Ammon's horn (tissue), 1 donor: ENCODE results near the gene C9orf50.
A peak's percentile ranks its signal among the peaks of the same experiment; 100 is the strongest.
"Not testable (repeated sequence)": the region's sequence is repeated elsewhere in the genome, so short reads cannot be mapped to it uniquely, and the experiment has no call there.

Experiments used
- DNase-seq: peaks from one replicate; pipeline ENCODE4 v3.0.0-alpha.2; 2016; ENCODE audit warnings: low spot score

Gene C9orf50

DNA sequence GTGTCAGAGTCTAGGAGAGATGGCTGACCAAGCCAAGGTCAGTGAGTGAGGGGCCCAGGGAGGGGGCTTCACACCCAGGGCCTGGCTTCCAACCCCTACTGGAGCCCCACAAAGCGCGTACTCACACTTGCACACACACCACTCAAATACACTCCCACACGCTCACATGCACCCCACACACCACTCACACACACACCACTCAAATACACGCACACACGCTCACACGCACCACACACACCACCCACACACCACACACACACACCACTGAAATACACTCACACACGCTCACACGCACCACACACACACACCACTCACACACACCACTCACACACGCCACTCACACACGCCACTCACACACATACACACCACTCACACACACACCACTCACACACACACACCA, 26.7 kb upstream of the C9orf50 start:
- DNase-seq: no peak

DNA sequence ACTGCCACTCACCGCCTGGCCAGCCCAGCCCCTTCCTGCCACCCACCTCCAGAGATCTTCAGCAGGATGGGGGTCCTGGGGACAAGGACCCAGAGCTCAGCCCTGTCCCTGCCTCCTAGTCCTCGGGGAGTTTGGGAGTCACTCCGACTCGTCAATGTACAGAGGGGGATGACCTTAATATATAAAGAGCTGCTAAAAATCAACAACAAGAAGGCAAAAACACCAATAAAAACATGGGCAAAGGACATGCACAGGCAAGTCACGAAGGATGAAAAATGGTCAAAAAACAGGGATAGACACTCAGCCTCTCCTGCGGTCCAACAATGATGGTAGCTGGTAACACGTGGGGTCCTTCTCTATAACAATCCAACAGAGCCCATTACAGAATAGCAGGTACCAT, 25.8 kb upstream of the C9orf50 start:
- DNase-seq: no peak

DNA sequence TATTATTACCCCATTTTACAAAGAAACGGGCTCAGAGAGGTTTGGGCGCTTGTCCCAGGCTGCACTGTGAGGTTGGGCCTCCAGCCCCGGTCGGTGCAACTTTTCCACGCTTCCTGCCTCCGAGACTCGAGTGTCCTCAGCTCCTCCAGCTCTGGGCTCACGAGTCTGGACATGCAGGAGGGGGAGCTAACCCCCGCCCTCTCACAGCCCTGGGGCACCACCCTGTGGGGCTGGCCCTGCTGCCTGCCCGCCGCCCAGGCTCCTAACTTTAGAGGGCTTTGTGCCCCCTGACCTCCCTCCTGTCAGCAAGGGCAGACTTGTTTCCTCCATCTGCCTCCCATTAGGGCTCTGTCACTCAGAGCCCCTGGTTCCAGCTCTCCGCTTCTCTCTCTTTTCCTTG, 25.4 kb upstream of the C9orf50 start:
- no peak for DNase-seq

DNA sequence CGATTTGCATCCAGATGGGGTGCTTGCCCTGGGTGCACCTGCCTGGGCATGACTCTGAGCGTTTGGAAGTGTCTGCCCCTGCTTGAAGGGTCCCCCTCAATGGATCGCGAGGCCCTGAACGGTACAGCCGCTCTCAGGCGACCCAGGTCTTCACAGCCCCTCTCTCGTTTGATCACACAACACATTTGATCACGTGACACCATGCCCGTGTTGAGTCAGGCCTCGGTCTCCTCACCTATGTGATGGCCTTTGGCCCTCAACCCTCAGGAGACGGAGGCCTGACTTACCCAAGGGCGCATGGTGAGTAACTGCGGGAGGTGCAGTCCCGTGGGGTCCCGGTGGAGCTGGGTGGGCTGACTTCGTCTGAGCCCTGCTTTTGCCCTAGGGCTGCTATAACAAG, 24.0 kb upstream of the C9orf50 start:
- no peak for DNase-seq

DNA sequence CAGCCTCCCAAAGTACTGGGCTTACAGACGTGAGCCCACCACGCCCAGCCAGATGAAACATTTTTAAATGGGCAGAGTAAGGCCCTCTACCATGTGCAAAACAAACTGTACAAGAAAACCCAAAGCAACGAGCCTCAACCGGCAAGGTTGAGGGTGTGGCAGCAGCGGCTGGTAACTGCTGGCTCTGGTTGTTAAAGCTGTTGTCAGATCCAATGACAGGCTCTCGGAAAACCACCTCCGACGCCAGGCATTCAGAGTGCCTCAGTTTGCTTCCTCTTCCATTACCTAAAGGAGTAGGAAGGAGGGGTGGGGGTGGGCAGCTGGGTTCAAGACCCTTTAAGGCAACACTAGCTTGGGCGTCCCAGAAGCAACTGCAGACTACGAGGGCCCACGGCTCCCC, 23.5 kb upstream of the C9orf50 start:
- DNase-seq: no peak

DNA sequence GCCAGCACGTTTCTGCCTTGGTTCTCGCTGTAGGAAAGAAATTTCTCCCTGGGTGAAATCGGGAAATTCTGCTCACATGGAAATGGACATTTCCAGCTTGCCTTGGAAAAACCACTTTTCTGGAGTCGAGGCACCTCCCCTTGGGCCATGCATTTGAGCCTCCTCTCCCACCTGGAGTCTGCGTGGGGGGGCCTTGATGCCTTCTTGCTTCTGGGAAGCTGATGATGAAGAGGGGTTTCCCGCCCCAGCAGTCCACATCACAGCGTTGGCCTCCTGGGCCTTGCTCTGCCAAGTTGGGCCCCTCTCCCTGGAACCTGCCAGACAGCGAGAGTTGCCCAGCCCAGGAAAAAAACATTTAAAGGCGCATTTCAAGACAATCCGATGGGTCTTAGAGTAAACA, 22.8 kb upstream of the C9orf50 start:
- DNase-seq: no peak

DNA sequence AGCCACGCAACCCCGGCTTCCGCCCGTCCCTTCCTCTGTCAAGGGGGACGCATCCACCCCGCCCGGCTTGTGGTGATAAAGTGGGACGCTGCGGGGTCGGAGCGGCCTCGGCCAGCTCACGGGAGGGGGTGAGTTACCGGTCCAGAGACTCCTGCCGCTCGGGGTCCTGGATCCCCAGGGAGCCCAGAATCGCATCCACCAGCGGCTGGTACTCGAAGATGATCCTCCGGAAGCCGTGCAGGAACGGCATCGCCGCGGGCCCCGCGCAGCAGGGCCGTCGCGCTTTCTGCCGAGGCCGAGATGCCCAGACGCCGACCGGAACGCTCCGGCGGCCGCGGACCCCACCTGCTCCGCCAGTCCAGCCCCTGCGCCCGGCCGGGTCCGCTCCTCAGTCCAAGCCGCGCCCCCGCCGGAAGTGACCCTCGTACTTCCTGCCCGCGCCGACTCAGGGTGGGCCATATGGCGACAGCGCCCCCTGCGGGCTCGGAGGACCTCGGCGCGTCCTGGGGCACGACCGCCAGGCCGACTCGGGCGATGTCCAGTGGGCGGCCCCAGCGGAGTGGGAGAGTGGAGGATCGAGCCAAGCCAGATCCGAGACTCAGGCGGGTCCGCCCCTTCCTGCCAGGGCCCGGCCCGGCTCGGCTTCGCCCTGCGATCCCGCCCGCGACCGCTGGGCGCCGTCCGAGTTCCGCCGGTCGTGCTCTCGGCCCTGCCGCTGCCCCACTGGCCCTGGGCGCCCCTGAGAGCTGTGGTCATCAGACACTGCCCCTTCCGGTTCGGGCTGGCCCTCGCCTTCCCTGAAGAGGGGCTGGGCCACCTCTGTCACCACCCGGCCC, 21.1 kb upstream of the C9orf50 start, which contains the start of gene ASB6:
TSS of gene ASB6 (minus strand) at position 402 of the 836 bp plus-strand sequence. CDS start at position 250, 152 bp downstream.
- peak; percentile 95 for DNase-seq

DNA sequence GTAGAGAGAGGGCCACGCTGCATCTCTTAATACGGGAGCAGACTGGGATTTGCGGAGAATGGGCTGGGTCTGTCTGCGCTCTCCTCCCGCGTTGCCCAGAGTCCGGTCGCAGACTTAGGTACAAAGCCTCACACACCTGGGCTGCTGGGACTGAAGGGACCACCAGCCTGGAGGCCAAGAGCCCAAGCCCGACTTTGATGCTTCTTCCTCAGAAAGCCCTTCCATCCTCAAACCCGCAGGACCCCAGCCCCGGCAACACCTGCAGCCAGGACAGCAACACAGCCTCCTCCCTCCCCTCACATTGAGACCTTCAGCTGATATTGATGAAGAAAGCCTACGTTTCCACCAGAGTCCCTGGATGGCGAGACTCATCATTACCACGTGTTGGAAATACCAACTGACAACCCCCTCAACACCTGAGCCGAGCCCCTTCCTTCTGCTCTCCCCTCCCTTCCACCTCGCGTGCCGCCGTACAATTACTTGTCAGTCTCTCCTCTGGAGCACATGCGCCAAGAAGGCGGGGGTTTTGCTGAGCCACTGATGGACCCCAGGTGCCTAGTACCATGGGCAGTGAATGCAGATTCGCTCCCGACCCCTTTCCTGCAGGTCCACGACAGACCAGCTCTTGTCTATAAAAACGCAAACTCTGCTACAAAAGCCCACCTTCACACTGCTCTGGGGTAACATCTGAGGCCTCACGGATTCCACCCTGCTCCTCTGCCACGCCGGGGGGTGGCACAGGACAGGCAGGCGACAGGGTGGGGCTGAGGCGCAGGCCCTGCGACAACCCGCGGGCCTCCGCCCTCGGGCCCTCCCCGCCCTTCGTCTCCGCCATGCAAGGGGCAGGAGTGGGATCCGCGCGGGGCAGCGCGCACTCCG, 20.2 kb upstream of the C9orf50 start:
- DNase-seq: no peak

DNA sequence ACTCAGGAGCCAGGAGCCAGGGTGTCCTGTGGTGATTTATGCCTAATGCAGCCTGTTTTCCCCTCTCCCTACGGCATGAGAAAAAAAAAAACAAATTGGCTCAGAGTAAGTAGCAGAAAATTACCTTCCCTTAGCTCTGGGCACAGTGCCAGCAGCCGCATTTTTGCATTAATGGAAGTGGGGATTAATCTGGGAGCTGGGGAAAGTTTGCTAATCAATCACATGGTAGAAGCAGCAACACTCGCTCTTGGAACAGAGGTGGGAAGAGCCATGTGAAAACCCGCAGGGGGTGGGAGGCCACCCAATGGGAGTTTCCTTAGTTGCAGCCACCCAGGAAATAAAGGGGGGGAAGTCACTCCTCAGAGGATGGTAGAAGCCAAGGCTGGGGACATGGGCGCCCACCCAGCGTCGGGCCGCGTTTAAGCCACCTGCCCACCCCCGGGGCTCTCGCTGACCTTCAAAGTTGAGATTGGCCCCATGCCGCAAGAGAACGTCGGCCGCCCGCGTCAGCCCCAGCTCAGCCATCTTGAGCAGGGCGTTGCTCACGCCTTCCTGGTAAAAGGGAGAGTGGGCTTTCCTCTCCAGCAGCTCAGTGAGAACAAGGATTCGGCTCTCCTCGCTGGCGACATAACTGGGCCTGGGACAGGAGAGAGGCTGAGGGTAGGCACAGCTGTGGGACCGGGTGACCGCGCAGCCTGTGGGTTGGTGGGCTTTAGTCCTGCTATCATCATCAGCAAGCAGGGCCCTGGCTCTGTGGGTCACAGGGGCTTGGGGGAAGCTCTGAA, 19.4 kb upstream of the C9orf50 start:
- DNase-seq: no peak

DNA sequence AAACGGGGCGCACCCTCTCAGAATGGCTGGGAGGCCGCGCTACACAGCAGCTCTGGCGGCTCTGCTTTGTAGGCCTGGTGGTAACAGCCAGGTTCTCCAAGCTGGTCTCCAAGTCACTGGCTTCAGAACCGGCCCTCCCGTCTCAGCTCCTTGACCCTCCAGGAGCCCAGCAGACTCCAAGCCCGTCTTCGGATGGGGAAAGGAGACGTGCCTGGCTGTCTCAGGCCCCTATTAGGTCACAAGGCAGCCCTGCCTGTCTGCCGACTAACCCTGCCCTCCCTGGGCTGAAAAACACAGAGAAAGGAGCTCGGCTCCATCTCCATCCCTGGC, 18.8 kb upstream of the C9orf50 start:
- no peak for DNase-seq

DNA sequence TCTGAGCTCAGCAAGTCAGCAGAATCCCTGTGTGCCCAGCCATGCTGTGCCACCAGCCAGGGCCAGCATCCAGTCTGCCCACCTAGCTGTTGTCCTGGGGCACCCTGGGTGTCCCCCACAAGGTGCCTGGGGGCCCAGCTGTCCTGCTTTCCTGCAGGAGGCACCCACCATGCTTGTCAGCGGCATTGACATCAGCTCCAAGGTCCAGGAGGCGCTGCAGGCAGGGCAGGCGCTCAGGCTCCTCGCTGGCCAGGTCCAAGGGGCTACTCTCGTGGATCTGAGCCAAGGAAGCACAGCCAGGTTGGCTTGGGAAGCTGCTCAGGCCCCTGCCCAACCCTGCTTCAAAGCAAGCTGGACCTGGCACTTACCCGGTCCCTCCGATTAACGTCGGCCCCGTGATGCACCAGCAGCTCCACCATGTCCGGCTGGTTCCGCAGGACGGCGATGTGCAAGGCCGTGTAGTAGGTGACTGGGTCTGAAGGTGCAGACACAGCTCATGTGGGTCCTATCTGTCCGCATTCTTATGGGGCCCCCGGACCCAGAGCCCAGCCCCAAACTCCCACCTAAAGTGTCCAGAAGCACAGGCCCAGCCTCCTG, 18.2 kb upstream of the C9orf50 start:
- DNase-seq: no peak

DNA sequence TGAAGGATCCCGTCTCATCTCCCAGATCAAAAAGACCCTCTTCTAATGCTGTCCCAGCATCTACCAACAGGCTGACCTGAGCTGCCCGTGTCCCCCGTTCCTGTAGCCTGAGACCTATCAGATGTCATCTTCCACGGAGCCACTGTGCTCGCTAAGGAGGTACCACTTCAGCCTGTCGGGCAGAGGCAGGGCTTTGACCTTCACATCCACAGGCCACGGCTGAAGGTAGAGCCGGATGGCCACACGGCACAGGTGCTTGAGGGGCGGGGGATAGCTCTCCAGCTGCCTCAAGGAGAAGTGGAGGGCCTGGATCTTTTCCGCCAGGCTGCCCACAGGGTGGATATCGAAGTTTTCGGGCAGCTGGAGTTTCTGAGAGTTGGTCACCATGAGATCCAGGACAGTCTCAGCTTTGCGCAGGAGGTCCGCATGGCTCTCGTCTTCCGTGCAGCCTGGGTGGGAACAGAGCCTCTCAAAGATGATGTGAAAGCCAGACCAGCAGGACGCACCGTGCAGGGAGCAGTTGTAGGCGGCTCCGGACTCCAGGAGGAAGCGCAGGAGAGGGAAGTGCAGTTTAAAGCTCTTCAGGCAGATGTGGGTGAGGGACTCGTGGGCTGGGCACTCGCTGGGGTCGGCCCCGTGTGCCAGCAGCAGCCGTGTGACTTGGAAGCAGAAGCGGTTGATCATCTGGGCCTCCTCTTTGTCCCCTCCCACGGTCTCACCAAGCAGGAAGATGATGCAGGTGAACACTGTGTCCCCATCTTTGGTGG, 17.0 kb upstream of the C9orf50 start:
- DNase-seq: no peak

DNA sequence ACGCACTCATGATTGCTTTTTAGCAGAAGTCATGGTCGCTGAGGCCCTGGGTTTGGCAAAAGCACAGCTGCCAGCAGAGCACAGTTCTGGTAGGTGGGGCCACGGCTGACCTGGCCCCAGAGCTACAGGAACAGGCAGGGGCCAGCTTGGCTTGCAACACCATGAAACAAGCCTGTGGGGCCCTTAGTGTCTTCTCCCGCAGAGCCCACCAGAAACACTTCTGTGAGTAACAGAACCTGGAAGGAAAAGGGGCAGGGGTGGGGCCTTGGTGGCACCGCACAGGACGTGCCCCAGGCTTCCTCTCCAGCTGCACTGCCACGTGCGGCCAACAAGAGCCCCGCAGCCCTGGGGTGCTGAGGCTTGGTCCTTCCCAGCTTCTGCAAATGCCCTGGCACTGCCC, 16.2 kb upstream of the C9orf50 start:
- DNase-seq: no peak

DNA sequence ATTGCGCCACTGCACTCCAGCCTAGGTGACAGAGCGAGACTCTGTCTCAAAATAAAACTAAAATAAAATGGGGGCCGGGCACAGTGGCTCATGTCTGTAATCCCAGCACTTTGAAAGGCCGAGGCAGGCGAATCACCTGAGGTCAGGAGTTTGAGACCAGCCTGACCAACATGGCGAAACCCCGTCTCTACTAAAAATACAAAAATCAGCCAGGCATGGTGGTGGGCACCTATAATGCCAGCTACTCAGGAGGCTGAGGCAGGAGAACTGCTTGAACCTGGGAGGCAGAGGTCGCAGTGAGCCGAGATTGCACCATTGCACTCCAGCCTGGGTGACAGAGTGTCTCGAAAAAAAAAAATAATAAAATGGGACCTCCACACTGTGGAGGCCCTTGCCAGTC, 15.4 kb upstream of the C9orf50 start:
- DNase-seq: not testable (repeated sequence)

DNA sequence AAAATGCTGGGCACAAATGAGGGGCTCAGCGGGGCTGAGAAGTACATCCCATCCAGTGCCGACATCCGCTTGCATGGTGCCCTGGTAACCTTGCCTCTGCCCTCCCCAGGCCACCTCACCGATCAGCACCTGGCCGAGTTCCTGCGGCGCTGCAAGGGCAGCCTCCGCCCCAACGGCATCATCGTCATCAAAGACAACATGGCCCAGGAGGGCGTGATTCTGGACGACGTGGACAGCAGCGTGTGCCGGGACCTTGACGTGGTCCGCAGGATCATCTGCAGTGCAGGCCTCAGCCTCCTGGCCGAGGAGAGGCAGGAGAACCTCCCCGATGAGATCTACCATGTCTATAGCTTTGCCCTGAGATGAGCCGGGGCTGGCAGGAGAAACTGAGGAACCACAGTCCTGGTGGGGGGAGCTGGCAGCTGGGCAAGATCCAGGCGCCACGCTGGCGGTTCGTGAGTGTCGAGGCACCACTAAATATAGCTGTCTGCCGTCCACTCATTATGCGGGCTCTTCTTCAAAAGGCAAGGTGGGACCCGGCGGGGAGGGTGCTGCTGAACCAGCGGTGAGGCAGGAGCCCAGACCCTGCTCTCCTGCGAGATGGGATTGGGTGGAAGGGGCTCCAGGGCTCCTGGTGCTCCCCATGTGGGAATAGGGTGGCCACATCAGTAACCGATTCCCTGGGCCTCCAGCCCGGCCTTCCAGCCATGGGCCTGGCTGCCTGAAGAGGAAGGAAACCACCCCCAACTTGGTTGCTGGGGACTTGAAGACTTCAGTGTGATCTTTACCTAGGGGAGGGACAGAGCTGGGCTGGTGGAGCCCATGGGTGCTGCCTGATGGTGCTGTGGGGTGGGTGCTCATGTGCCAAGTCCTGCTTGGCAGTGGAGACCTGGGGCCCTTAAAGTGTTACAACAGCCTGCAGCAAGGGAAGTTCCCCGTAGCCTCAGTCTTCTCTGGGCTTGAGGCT, 14.5 kb upstream of the C9orf50 start:
- no peak for DNase-seq

DNA sequence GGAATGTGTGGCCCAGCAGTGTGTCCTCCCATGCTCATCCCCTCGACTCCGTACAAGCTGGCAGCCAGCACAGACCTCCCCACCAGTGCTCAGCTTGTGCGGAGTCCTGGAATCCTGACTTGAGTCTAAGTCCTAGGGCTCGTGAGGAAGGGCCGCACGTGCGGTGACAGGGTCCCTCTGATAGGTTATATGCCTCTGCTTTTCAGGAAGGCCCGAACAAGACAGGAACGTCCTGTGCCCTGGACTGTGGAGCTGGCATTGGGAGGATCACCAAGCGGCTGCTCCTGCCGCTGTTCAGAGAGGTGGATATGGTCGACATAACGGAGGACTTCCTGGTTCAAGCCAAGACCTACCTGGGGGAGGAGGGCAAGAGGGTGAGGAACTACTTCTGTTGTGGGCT, 12.9 kb upstream of the C9orf50 start:
- no peak for DNase-seq

DNA sequence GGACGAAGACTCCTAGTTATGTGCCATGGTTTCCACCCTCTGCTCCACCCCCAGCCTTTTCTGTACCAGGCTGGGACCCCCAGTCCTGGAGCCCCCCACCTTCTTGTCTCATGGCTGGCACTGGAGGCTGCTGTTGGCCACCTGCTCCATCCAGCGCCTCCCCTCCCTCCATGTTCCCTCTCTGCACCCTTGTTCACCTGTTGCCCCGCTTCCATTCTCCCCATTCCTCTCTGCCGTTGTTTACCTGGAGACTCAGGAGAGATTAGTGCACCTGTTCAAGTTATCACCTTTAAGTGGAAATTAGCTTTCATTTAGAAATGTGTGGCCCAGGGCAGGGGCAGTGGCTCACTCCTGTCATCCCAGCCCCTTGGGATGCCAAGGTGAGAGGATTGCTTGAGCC, 12.3 kb upstream of the C9orf50 start:
- no peak for DNase-seq

DNA sequence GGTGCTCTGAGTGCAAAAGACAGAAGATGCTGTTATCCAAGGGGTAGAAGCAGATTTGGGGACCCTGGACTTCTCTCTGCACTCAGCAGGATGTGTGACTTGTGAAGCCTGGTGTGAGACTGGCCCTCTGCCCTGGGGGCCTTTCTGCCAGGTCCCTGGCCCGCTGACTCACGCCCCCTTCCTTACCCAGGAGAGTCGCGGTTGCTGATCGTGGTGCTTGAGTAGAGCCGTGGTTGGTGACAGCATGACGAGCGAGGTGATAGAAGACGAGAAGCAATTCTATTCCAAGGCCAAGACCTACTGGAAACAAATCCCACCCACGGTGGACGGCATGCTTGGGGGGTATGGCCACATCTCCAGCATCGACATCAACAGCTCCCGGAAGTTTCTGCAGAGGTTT, 11.6 kb upstream of the C9orf50 start:
- no peak for DNase-seq

DNA sequence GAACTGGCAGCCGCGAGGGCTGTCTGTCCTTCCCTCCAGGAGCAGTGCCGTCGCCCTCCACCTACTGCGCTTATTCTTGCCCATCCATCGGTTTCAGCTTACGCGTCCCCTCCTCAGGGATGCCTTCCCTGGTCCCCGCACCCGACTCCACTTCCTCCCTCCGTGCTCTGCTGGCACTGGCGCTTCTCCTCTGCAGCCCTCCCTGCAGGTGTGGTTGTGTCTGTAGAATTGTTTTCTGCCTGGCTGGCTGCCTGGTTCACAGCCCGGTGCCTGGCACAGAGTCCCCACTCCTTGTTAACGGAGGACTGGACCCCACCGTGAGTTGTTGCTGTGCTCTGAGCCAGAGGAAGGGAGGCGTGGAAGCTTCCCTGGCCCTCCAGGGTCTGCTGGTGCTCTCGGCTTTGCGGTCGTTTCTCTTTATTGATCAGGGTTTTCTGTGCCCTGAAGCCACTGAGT, 10.8 kb upstream of the C9orf50 start:
- DNase-seq: no peak
